PC-3 (cell line): ENCODE measurements around the gene RHEBL1.

Experiments
- CTCF ChIP-seq: fragments of 300-600 bp; sonication (generic); conservative IDR thresholded peaks from 2 replicates; pipeline ENCODE4 v1.5.1; 2017; ENCODE audit warnings: antibody characterized with exemption, low read depth, mild to moderate bottlenecking, low read length
- EZH2 ChIP-seq: fragments of 300-600 bp; sonication (generic); IDR thresholded peaks from one replicate; pipeline ENCODE4 v1.6.1; 2017; ENCODE audit warnings: antibody characterized with exemption, mild to moderate bottlenecking, low read length; ENCODE audit not compliant: unreplicated experiment
- EZH2phosphoT487 ChIP-seq: fragments of 300-600 bp; sonication (generic); IDR thresholded peaks from 2 replicates; pipeline ENCODE4 v1.6.1; 2018; ENCODE audit warnings: mild to moderate bottlenecking, antibody characterized with exemption, low read length, borderline replicate concordance

DNA sequence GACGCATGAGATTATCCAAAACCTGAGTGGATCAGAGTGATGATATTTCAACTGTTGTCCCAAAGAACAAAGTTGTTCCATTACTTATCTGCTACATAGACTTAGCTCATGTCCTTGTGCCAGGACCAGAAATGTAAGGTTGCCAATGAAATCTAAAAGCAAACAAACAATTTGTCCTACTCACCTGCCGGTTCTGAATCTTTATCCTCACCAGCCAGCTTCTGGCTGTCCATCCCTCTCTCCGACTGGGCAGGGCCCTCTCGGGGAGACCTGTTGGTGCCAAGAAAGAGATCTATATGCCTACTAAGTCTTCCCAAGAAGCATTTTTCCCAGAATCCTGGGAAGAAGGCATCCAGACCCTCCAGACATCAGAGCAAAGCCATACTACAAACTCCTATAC, 14.7 kb downstream of the RHEBL1 start:
- TF ChIP-seq EZH2 (no peak), CTCF (no peak), EZH2phosphoT487 (no peak)
